ENCODE measurements around the gene TTC17. TPM values are rescaled to one million over a fixed set of nuclear protein-coding genes. Genes with fewer than 3 reads are reported as not detected.

TTC17 gene
- total and polyA plus RNA-seq, 2 of the 4 experiments (the other 2 are of a cell fraction) = 56.3 to 61.3 TPM

- H3K9me3 ChIP-seq (ENCODE audit: control insufficient read depth, insufficient read depth, low read length) = no peaks in the 10 kb centered on the region
- no peak overlapping the region for H2AK5ac ChIP-seq (ENCODE audit: low read depth, low read length)
- H3K4me3 ChIP-seq (ENCODE audit: insufficient read depth, low read depth, low read length) = no peak overlapping the region
- H3K23ac ChIP-seq (ENCODE audit: low read depth, low read length) = no peak overlapping the region
- TF ChIP-seq ELK1 (IDR thresholded peaks at IDR 0.05; ENCODE audit: borderline replicate concordance, low read depth, low read length) (no peak), FOS (IDR thresholded peaks at IDR 0.05; ENCODE audit: low read depth, low read length) (no peak), MXI1 (IDR thresholded peaks at IDR 0.05; ENCODE audit: borderline replicate concordance, low read depth, low read length) (no peak), CHD1 (IDR thresholded peaks at IDR 0.05; ENCODE audit: low read depth, low read length) (no peak), BHLHE40 (IDR thresholded peaks at IDR 0.05; ENCODE audit: low read depth, low read length) (no peak), SMC3 (IDR thresholded peaks at IDR 0.05; ENCODE audit: low read depth, low read length) (no peak), RCOR1 (IDR thresholded peaks at IDR 0.05; ENCODE audit: insufficient replicate concordance, low read length) (no peak), MAZ (IDR thresholded peaks at IDR 0.05; ENCODE audit: borderline replicate concordance, low read depth, low read length) (no peak), CEBPB (IDR thresholded peaks at IDR 0.05; ENCODE audit: low read depth, low read length) (no peak), POLR2A (IDR thresholded peaks at IDR 0.05; ENCODE audit: low read depth, low read length) (no peak), MAFK (IDR thresholded peaks at IDR 0.05; ENCODE audit: low read depth, low read length) (no peak), NFE2L2 (IDR thresholded peaks at IDR 0.05; ENCODE audit: low read depth, low read length) (no peak), USF2 (IDR thresholded peaks at IDR 0.05; ENCODE audit: low read depth, low read length) (no peak)
- H2BK120ac ChIP-seq (ENCODE audit: low read depth, low read length) = no peak overlapping the region
- H3K9me1 ChIP-seq (ENCODE audit: insufficient read depth, low read length) = no peaks in the 10 kb centered on the region; the same call in 1 of the 2 replicates
- no peak overlapping the region for H3K18ac ChIP-seq (ENCODE audit: low read depth, low read length)
- no peak overlapping the region for H3K56ac ChIP-seq (ENCODE audit: extremely low read depth, insufficient read depth, low read length)
- H2BK15ac ChIP-seq (ENCODE audit: low read depth, low read length) = no peak overlapping the region
- WGBS, 2 experiments (ENCODE audit: extremely low coverage in 2 of 2, insufficient read length in 1 of 2) = no CpG with 5 or more reads among the region's 4 CpGs
- no peak overlapping the region for H3K9ac ChIP-seq (ENCODE audit: low read depth, low read length)
- H4K8ac ChIP-seq (ENCODE audit: low read depth in 2 of 2, low read length in 2 of 2) = no peak overlapping the region
- H3K4me1 ChIP-seq (ENCODE audit: control insufficient read depth, insufficient read depth, low read length) = no peaks in the 10 kb centered on the region
- DNase-seq (no peak), ATAC-seq (ENCODE audit: low read depth) (no peak)
- no peak overlapping the region for H3K14ac ChIP-seq (replicated peaks; ENCODE audit: low read depth, low read length)
- H2BK5ac ChIP-seq (ENCODE audit: low read depth, low read length, poor library complexity, severe bottlenecking) = no peak overlapping the region
- no peaks in the 10 kb centered on the region for H3K27me3 ChIP-seq (ENCODE audit: control insufficient read depth, insufficient read depth, low read length)
- no peak overlapping the region for H3K4me2 ChIP-seq (ENCODE audit: low read depth, low read length)
- no peak overlapping the region for H2BK20ac ChIP-seq (ENCODE audit: low read depth, low read length)
- H3K4ac ChIP-seq (ENCODE audit: low read depth, low read length) = no peak overlapping the region
- no peaks in the 10 kb centered on the region; a peak in 1 of 4 replicates for H3K79me1 ChIP-seq (ENCODE audit: low read depth in 1 of 2, low read length in 2 of 2)
- BruUV-seq (replicated peaks) = no TSS peak
- peaks cover 42% of the 10 kb centered on the region for H3K36me3 ChIP-seq (ENCODE audit: control insufficient read depth, insufficient read depth, low read length)
- CTCF ChIA-PET = no interaction called here
- H4K5ac ChIP-seq (ENCODE audit: low read depth, low read length) = no peak overlapping the region
- no peak overlapping the region for H4K91ac ChIP-seq (ENCODE audit: insufficient read depth, low read depth, low read length)
- no peak overlapping the region for H2AFZ ChIP-seq (replicated peaks; ENCODE audit: low read length, poor library complexity)
- dilution Hi-C loops (cut with HindIII; ENCODE audit: low sequenced_read_pairs, unreplicated experiment) = no loop called here
- intact Hi-C loops (cut with micrococcal nuclease) = no loop called here
- H3K27ac ChIP-seq (ENCODE audit: insufficient read depth, low read length) = no peak overlapping the region
- in situ Hi-C loops (cut with MboI; ENCODE audit: low sequenced_read_pairs) = no loop called here
- no peak overlapping the region for H2AK9ac ChIP-seq (replicated peaks; ENCODE audit: low read depth, low read length, poor library complexity)
- H4K20me1 ChIP-seq (ENCODE audit: insufficient read depth, low read length) = no peaks in the 10 kb centered on the region
- POLR2A ChIA-PET (ENCODE audit: unreplicated experiment) = no interaction called here
Observed at GRCh38 chr11:43443811-43444210, 85.1 kb downstream of the TTC17 start.
